Measurements from ENCODE around the gene RPL19.

DNA sequence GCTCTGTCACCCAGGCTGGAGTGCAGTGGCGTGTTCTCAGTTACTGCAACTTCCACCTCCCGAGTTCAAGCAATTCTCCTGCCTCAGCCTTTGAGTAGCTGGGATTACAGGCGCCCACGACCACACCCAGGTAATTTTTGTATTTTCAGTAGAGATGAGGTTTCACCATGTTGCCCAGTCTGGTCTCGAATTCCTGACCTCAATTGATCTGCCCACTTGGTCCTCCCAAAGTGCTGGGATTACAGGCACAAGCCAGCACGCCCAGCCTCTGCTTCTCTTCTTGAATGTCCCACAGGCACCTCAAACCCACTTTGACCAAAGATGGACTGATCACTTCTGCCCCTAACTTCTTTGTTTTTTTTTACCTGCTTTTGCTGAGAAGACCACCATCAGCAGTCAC, 29.5 kb upstream of the RPL19 start:
- no peak for TF ChIP-seq CTCF (IDR thresholded peaks at IDR 0.05; ENCODE audit: low read depth, low read length)
- no peak for TF ChIP-seq EZH2phosphoT487 (IDR thresholded peaks at IDR 0.05; ENCODE audit: low read depth)
